PC-9 (cell line): ENCODE measurements around the gene PARD6B.

ENCODE experiments used
- EZH2 ChIP-seq: fragments of 200-600 bp; sonication (generic); IDR thresholded peaks from 2 replicates; pipeline ENCODE4 v1.8.0; 2017; ENCODE audit warnings: antibody characterized with exemption, low read depth
- TF ChIP-seq, protein P1 (sequence below): fragments of 200-600 bp; sonication (generic); conservative IDR thresholded peaks from 2 replicates; pipeline ENCODE4 v1.6.1; 2017; ENCODE audit warnings: mixed run types, antibody characterized with exemption, mild to moderate bottlenecking, moderate library complexity

DNA sequence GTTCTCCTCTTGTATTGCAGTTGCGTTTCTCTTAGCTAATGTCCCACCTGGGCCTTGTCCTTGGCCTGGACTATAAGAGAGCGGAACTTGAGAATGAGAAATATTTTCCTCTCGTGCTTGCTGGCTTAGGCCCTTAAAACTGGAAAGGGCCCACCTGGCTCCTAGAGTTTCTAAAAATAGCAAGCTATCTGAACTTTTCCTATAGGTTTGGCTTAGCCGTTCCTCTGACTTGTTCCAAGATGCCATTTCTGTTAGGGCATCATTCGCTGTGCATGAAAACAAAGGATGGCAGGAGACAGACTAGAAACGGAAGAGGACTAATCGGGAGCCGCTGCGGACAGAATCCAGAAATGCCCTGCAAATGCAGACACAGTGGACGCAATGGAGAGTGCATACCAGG, 44.6 kb upstream of the PARD6B start:
- TF ChIP-seq, protein P1, sequence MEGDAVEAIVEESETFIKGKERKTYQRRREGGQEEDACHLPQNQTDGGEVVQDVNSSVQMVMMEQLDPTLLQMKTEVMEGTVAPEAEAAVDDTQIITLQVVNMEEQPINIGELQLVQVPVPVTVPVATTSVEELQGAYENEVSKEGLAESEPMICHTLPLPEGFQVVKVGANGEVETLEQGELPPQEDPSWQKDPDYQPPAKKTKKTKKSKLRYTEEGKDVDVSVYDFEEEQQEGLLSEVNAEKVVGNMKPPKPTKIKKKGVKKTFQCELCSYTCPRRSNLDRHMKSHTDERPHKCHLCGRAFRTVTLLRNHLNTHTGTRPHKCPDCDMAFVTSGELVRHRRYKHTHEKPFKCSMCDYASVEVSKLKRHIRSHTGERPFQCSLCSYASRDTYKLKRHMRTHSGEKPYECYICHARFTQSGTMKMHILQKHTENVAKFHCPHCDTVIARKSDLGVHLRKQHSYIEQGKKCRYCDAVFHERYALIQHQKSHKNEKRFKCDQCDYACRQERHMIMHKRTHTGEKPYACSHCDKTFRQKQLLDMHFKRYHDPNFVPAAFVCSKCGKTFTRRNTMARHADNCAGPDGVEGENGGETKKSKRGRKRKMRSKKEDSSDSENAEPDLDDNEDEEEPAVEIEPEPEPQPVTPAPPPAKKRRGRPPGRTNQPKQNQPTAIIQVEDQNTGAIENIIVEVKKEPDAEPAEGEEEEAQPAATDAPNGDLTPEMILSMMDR, result no peak
- no peak for TF ChIP-seq EZH2
